HepG2 (cell line): ENCODE measurements around the gene BOLA3. TPM values are rescaled to one million over a fixed set of nuclear protein-coding genes. Genes with fewer than 3 reads are reported as not detected.

Experiments
- ATAC-seq: fragments of 200-7000 bp; cut with Tn5 transposase; 3 replicates; pipeline ENCODE4 v1.9.1; 2020; ENCODE audit warnings: mild to moderate bottlenecking, moderate library complexity
- BruUV-seq: library from RNA; stranded (reverse); fragments of 400-500 nt; replicated peaks from 2 replicates; lab custom pipeline; 2021; lab: Mats Ljungman, UMichigan
- CTCF ChIA-PET: fragments of 300-600 bp; formaldehyde crosslinking; extraction: SDS; loops from one replicate; lab custom pipeline; 2021; ENCODE audit warnings: low total read pairs, inconsistent platforms, low intra/inter-chr PET ratio; lab: Yijun Ruan, JAX
- POLR2A ChIA-PET: fragments of 350-600 bp; sonication (Branson Sonifier 250); formaldehyde crosslinking; loops from one replicate; lab custom pipeline; 2020; ENCODE audit warnings: antibody characterized with exemption, inconsistent platforms; lab: Yijun Ruan, JAX
- DNase-seq: peaks from one replicate; pipeline ENCODE4 v3.0.0-alpha.2; 2015; ENCODE audit warnings: low spot score
- FAIRE-seq: peaks from 3 replicates; lab custom pipeline; 2011; peaks lifted over from hg19 to GRCh38; lab: Jason Lieb, UNC
- H2AFZ ChIP-seq: one replicate; pipeline ENCODE4 v1.6.1; 2011; ENCODE audit warnings: low read length, inconsistent platforms
- H3K27ac ChIP-seq: fragments of 300-600 bp; 3 replicates; pipeline ENCODE4 v1.8.0; 2011; ENCODE audit warnings: mixed run types, mild to moderate bottlenecking, mixed read lengths, low read length, inconsistent platforms; ENCODE audit not compliant: insufficient read depth; ENCODE audit errors: extremely low read length
- H3K27me3 ChIP-seq, 2 experiments: fragments of 200-600 bp in 1 of 2; 2 replicates in 1 of 2; 3 replicates in 1 of 2; pipeline versions ENCODE4 v1.6.0 to v1.8.0; 2011; ENCODE audit warnings: low read length in 2 of 2, mild to moderate bottlenecking in 2 of 2, moderate library complexity in 2 of 2, inconsistent platforms in 1 of 2; ENCODE audit not compliant: insufficient read depth in 2 of 2, control insufficient read depth in 1 of 2
- H3K36me3 ChIP-seq, 2 experiments: fragments of 200-600 bp in 1 of 2; replicated peaks in 1 of 2; 2 replicates in 1 of 2; 3 replicates in 1 of 2; pipeline versions ENCODE4 v1.5.1 to v1.8.0; 2011; ENCODE audit warnings: low read length in 2 of 2, inconsistent platforms in 1 of 2; ENCODE audit not compliant: insufficient read depth in 2 of 2, control insufficient read depth in 1 of 2
- H3K4me1 ChIP-seq: 2 replicates; pipeline ENCODE4 v1.5.1; 2012; ENCODE audit warnings: low read length, inconsistent platforms; ENCODE audit not compliant: insufficient read depth
- H3K4me2 ChIP-seq: 2 replicates; pipeline ENCODE4 v1.6.0; 2011; ENCODE audit warnings: low read depth, low read length, inconsistent platforms
- H3K4me3 ChIP-seq, 3 experiments: fragments of 200-600 bp in 1 of 3; sonication (generic), shearing (Covaris generic) in 1 of 3; replicated peaks in 1 of 3; 2 replicates each; pipeline ENCODE4 v1.5.1; 2011 to 2016; ENCODE audit warnings: low read length in 3 of 3, inconsistent platforms in 2 of 3, low read depth in 2 of 3, mild to moderate bottlenecking in 2 of 3, control low read depth in 1 of 3, mixed read lengths in 1 of 3; ENCODE audit not compliant: insufficient read depth in 1 of 3
- H3K79me2 ChIP-seq: one replicate; pipeline ENCODE4 v1.6.1; 2011; ENCODE audit warnings: low read length, inconsistent platforms; ENCODE audit not compliant: insufficient read depth
- H3K9ac ChIP-seq: 2 replicates; pipeline ENCODE4 v1.6.0; 2011; ENCODE audit warnings: mild to moderate bottlenecking, low read depth, low read length, inconsistent platforms; ENCODE audit not compliant: insufficient read depth
- H3K9me3 ChIP-seq: 2 replicates; pipeline ENCODE4 v1.5.1; 2012; ENCODE audit warnings: mild to moderate bottlenecking, low read length
- H4K20me1 ChIP-seq: 2 replicates; pipeline ENCODE4 v1.6.0; 2011; ENCODE audit warnings: inconsistent platforms, mild to moderate bottlenecking, low read length, moderate library complexity; ENCODE audit not compliant: insufficient read depth
- CBX1 ChIP-seq: IDR thresholded peaks from one replicate; pipeline ENCODE4 v1.6.1; 2016; ENCODE audit warnings: antibody characterized with exemption, low read depth
- E2F2 ChIP-seq: sonication (generic); formaldehyde crosslinking; IDR thresholded peaks from 2 replicates; pipeline ENCODE4 v1.4.0; 2020; ENCODE audit warnings: missing genetic modification reagents, borderline replicate concordance
- FOXA1 ChIP-seq, 2 experiments: fragments of 450-650 bp in 1 of 2; sonication (generic) in 1 of 2; formaldehyde crosslinking in 1 of 2; IDR thresholded peaks; 2 replicates each; pipeline versions ENCODE4 v1.4.0 to v1.6.1; 2016 to 2020; ENCODE audit warnings: missing genetic modification reagents in 1 of 2
- GRHL1 ChIP-seq: sonication (generic); formaldehyde crosslinking; conservative IDR thresholded peaks from 2 replicates; pipeline ENCODE4 v1.8.0; 2022; ENCODE audit warnings: missing genetic modification reagents
- GZF1 ChIP-seq: sonication (generic); formaldehyde crosslinking; IDR thresholded peaks from 2 replicates; pipeline ENCODE4 v1.5.1; 2020; ENCODE audit warnings: mild to moderate bottlenecking, missing genetic modification reagents
- MBNL3 ChIP-seq: fragments of 250-450 bp; sonication (Bioruptor Pico); conservative IDR thresholded peaks from 2 replicates; pipeline ENCODE4 v1.8.0; 2022; ENCODE audit warnings: mild to moderate bottlenecking, inconsistent platforms
- MEIS1 ChIP-seq: sonication (generic); formaldehyde crosslinking; IDR thresholded peaks from 2 replicates; pipeline ENCODE4 v1.9.0; 2021; ENCODE audit warnings: mild to moderate bottlenecking, missing genetic modification reagents, moderate library complexity, borderline replicate concordance
- NFATC3 ChIP-seq: sonication (generic); formaldehyde crosslinking; IDR thresholded peaks from 2 replicates; pipeline ENCODE4 v1.5.1; 2020; ENCODE audit warnings: mild to moderate bottlenecking, missing genetic modification reagents
- NR2F2 ChIP-seq: IDR thresholded peaks from 2 replicates; pipeline ENCODE4 v1.6.1; 2012; ENCODE audit warnings: low read depth, inconsistent platforms, borderline replicate concordance
- PBX3 ChIP-seq: sonication (generic); formaldehyde crosslinking; IDR thresholded peaks from 2 replicates; pipeline ENCODE4 v1.8.1; 2023; ENCODE audit warnings: missing genetic modification reagents, inconsistent platforms, borderline replicate concordance
- SIN3A ChIP-seq: IDR thresholded peaks from 2 replicates; pipeline ENCODE4 v1.6.1; 2011; ENCODE audit warnings: low read depth, mild to moderate bottlenecking, control low read depth, low read length, borderline replicate concordance
- ZEB1 ChIP-seq: IDR thresholded peaks from 2 replicates; pipeline ENCODE4 v1.6.1; 2012; ENCODE audit warnings: mild to moderate bottlenecking, low read depth, inconsistent platforms; ENCODE audit not compliant: insufficient replicate concordance
- ZMYM2 ChIP-seq: sonication (generic); formaldehyde crosslinking; IDR thresholded peaks from 2 replicates; pipeline ENCODE4 v1.8.0; 2022; ENCODE audit warnings: mild to moderate bottlenecking, missing genetic modification reagents
- ZNF616 ChIP-seq: sonication (generic); formaldehyde crosslinking; IDR thresholded peaks from 2 replicates; pipeline ENCODE4 v1.5.0; 2020; ENCODE audit warnings: low read depth, mild to moderate bottlenecking, missing genetic modification reagents
- ZNF792 ChIP-seq: IDR thresholded peaks from 2 replicates; pipeline ENCODE4 v1.6.1; 2016
- WGBS: methylation state at CpG from one replicate; pipeline ENCODE4 v1.1.6; 2017; ENCODE audit warnings: low lambda C conversion rate; 5-methylcytosine and 5-hydroxymethylcytosine counted together
- in situ Hi-C: cut with HindIII; loops from 2 replicates; pipeline ENCODE4 v1.10.0; 2017; ENCODE audit warnings: low pct_unique_long_range_greater_than_20kb; ENCODE audit not compliant: extremely low pct_ligation_motif_present
- intact Hi-C: fragments of 100-400 bp; cut with micrococcal nuclease; formaldehyde crosslinking; loops from one replicate; pipeline ENCODE4 v1.10.0; 2022; ENCODE audit not compliant: unreplicated experiment
- polyA plus RNA-seq, 8 experiments: library from polyadenylated mRNA; depleted of rRNA in 3 of 8; stranded (reverse) in 7 of 8; unstranded in 1 of 8; fragments of >200 nt; fragmentation: Illumina TruSeq in 4 of 8; extraction: Trizol in 4 of 8; gene quantifications; 2 replicates each; pipeline versions ENCODE4 v1.2.1 to v1.2.3, GENCODE V29; 2011 to 2016; ENCODE audit warnings: low read depth in 4 of 8, missing spikeins in 1 of 8, mixed read lengths in 1 of 8; ENCODE audit not compliant: insufficient read depth in 1 of 8
- total RNA-seq, 5 experiments: library from RNA; depleted of rRNA; stranded (reverse); fragments of >200 nt; fragmentation: Illumina TruSeq; extraction: Trizol; gene quantifications; 2 replicates each; pipeline ENCODE4 v1.2.3, GENCODE V29; 2016; ENCODE audit warnings: low read depth in 1 of 5
- TF ChIP-seq, protein P1 (sequence below): sonication (generic); formaldehyde crosslinking; IDR thresholded peaks from 2 replicates; pipeline ENCODE4 v1.5.1; 2020; ENCODE audit warnings: mild to moderate bottlenecking, missing genetic modification reagents, moderate library complexity

BOLA3 gene
- total and polyA plus RNA-seq, 2 of the 13 experiments (the other 11 are each of a cell fraction or from before 2014, with no cell fraction given): 89.7 to 170 TPM

- no TSS peak for BruUV-seq
- ATAC-seq (no peak), DNase-seq (no peak), FAIRE-seq (no peak)
- 86% methylated on average over 8 of the region's 8 CpGs for WGBS
- Histone ChIP-seq H4K20me1 (no peaks in the 10 kb centered on the region), H3K27ac (no peak overlapping the region), H3K79me2 (no peaks in the 10 kb centered on the region), H3K4me3 (no peak overlapping the region), H2AFZ (no peak overlapping the region), H3K27me3 (no peaks in the 10 kb centered on the region), H3K4me1 (no peaks in the 10 kb centered on the region), H3K4me2 (no peak overlapping the region), H3K36me3 (no peaks in the 10 kb centered on the region; a peak in 1 of 5 replicates), H3K9ac (no peak overlapping the region), H3K9me3 (no peaks in the 10 kb centered on the region)
- CTCF ChIA-PET: no interaction called here
- in situ Hi-C loops: no loop called here
- POLR2A ChIA-PET: no interaction called here
- TF ChIP-seq ZNF792 (CRISPR knock-in tag) (no peak), PBX3 (CRISPR knock-in tag) (no peak), MBNL3 (CRISPR knock-in tag) (no peak), FOXA1 (IDR thresholded peaks at IDR 0.05) (no peak), FOXA1 (CRISPR knock-in tag; IDR thresholded peaks at IDR 0.05) (no peak), GRHL1 (no peak), ZMYM2 (CRISPR knock-in tag) (no peak), SIN3A (no peak), ZNF616 (CRISPR knock-in tag) (no peak), E2F2 (no peak), ZEB1 (no peak), MEIS1 (CRISPR knock-in tag) (no peak), NR2F2 (no peak), CBX1 (no peak), GZF1 (CRISPR knock-in tag) (no peak), NFATC3 (CRISPR knock-in tag) (no peak)
- TF ChIP-seq, protein P1, sequence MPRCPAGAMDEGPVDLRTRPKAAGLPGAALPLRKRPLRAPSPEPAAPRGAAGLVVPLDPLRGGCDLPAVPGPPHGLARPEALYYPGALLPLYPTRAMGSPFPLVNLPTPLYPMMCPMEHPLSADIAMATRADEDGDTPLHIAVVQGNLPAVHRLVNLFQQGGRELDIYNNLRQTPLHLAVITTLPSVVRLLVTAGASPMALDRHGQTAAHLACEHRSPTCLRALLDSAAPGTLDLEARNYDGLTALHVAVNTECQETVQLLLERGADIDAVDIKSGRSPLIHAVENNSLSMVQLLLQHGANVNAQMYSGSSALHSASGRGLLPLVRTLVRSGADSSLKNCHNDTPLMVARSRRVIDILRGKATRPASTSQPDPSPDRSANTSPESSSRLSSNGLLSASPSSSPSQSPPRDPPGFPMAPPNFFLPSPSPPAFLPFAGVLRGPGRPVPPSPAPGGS: no peak
- intact Hi-C loops: no loop called here
Observed at GRCh38 chr2:74109551-74109950, 38.2 kb downstream of the BOLA3 start.
